GM21723 (cell line): Measurements from ENCODE around the gene PTPRH.

ENCODE experiments used
- ATAC-seq: cut with Tn5 transposase; IDR thresholded peaks from one replicate; pipeline ENCODE4 v1.9.1; 2021; ENCODE audit warnings: mild to moderate bottlenecking, moderate library complexity; ENCODE audit not compliant: unreplicated experiment

PTPRH gene

GRCh38 chr19:55137915-55138314 lies 71.4 kb downstream of the PTPRH start:
- no peak for ATAC-seq

- no peak for ATAC-seq
Measured at GRCh38 chr19:55136399-55137102, 72.8 kb downstream of the PTPRH start.

GRCh38 chr19:55134736-55135135 lies 74.6 kb downstream of the PTPRH start:
- no peak for ATAC-seq

GRCh38 chr19:55133639-55134444 lies 75.5 kb downstream of the PTPRH start:
- ATAC-seq: no peak

- no peak for ATAC-seq
Measured at GRCh38 chr19:55132453-55133129, 76.7 kb downstream of the PTPRH start.

GRCh38 chr19:55131421-55131820 lies 77.9 kb downstream of the PTPRH start:
- ATAC-seq: no peak
